ENCODE measurements around the gene GSKIP.

Gene GSKIP

DNA sequence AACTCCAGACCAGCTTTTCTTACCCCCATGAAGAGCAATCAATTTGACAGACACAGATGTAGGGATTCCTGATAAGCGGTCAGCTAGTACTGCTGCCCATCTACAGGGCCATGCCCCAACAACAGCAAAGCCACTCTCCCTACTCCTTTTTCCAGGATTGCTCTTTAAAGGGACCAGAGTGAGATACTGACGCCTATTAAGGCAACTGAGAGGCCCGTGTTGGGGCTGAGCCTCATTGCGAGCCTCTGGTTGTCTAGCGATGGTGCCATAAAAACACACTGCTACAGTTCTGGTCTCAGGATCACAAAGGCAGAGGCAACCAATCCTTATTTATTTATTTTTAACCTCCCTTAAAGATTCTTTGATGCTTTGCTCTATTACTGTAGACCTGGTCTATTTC, 59.7 kb downstream of the GSKIP start:
- DNase-seq = no peak

GRCh38 chr14:96423446-96424108, 60.3 kb downstream of the GSKIP start:
- no peak for DNase-seq

DNA sequence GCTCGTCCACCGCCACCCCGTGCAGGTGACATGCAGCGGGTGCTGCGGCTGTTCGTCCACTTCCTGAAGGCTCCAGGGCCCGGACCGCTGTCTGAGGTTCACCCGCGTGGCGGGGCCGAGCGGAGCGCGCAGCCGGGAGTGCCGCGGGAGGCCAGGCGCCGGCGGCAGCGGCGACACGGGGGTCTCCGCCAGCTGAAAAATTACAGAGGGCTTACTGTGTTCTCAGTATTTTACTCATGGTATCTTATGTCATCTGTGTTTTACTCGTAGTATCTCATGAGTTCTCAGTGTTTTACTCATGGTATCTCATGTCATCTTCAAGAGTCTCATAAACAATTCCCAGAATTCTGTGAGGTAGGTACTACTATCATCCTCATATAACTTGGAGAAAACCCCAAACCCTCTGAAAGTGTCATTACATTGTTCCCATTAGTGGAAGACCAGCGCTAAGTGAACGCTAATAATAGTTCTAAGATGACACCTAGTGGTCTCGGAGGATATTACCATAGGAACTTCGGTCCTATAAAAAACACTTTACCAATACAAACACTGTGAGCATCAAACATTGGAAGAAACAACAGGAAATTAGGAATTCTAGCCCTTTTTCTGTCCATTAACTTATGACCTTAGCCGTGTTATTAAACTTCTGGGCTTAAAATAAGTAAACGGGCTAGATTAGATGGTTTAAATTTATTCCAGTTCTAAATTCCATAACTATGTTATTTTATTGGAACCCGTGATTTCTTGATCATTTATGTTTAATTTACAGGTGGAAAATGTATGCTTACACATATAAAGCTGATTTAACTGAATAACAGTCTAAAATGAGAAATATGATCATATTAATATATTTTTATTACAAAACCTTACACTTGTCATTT, 61.0 kb downstream of the GSKIP start:
- peak; percentile 72 for DNase-seq

- no peak for DNase-seq
Measured at GRCh38 chr14:96434040-96434439, 70.7 kb downstream of the GSKIP start.

All from fibroblast of upper back skin (primary cell).